Thyroid gland (tissue), 4 donors: ENCODE results near the gene BTNL8.

Source experiments
- CTCF ChIP-seq, 6 experiments: fragments of 200-600 bp in 3 of 6; fragments of 450-650 bp in 3 of 6; sonication (generic) in 3 of 6; IDR thresholded peaks; one replicate each; pipeline ENCODE4 v1.5.1; 2016 to 2019; ENCODE audit warnings: antibody characterized with exemption in 6 of 6, mild to moderate bottlenecking in 2 of 6, inconsistent platforms in 1 of 6, moderate library complexity in 1 of 6
- POLR2A ChIP-seq, 2 donors: fragments of 450-650 bp; IDR thresholded peaks; one replicate each; pipeline ENCODE4 v1.6.1; 2017; ENCODE audit warnings: antibody characterized with exemption in 2 of 2, mild to moderate bottlenecking in 2 of 2, moderate library complexity in 1 of 2

DNA sequence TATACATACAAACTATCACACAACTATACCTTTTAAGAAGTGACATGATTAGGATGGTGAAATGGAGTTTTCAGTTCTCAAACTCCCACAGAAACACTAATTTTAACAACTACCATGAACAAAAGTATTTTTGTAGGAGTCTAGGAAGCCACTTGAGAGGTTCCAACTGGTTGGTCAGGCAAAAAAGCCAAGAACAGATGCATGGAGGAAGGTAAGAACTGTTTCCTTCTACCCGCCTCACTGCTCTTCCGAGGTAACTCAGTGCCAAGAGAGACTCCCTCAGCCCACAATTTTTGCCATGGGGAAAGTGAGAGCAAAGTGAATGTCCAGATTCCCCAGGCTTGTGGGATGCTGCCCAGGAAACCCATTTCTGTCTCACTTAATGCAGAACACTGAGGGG lies 15.7 kb downstream of the BTNL8 start:
- TF ChIP-seq CTCF (IDR thresholded peaks at IDR 0.05) (no peak), POLR2A (IDR thresholded peaks at IDR 0.05) (no peak)
